Prostate gland (tissue), 2 donors: ENCODE data around the gene RNU4-1. TPM values are rescaled to one million over a fixed set of nuclear protein-coding genes. Genes with fewer than 3 reads are reported as not detected.
"Not testable (repeated sequence)": the region's sequence is repeated elsewhere in the genome, so short reads cannot be mapped to it uniquely, and the experiment has no call there.

Source experiments
- DNase-seq: peaks from one replicate; pipeline ENCODE4 v3.0.0-alpha.2; 2019; ENCODE audit warnings: low spot score
- H3K27ac ChIP-seq, 2 donors: fragments of 200-600 bp; sonication (generic); 2 replicates each; pipeline ENCODE4 v1.5.1; 2017 to 2019
- H3K27me3 ChIP-seq: fragments of 200-600 bp; sonication (generic); replicated peaks from 2 replicates; pipeline ENCODE4 v1.5.1; 2019; ENCODE audit not compliant: insufficient read depth
- H3K36me3 ChIP-seq, 2 donors: fragments of 200-600 bp; sonication (generic); 1 replicate in 1 of 2; 2 replicates in 1 of 2; pipeline versions ENCODE4 v1.5.1 to v1.8.1; 2017 to 2019
- H3K4me1 ChIP-seq: fragments of 200-600 bp; sonication (generic); replicated peaks from 2 replicates; pipeline ENCODE4 v1.5.1; 2019
- H3K4me3 ChIP-seq, 2 donors: fragments of 200-600 bp; sonication (generic); 2 replicates each; pipeline ENCODE4 v1.5.1; 2017 to 2019
- H3K9me3 ChIP-seq: fragments of 200-600 bp; sonication (generic); 2 replicates; pipeline ENCODE4 v1.5.1; 2017
- POLR2A ChIP-seq: fragments of 450-650 bp; IDR thresholded peaks from one replicate; pipeline ENCODE4 v1.6.1; 2016; ENCODE audit warnings: antibody characterized with exemption, mild to moderate bottlenecking
- POLR2AphosphoS5 ChIP-seq: sonication (generic); formaldehyde crosslinking; IDR thresholded peaks from one replicate; pipeline ENCODE4 v1.6.1; 2017; ENCODE audit warnings: antibody characterized with exemption
- WGBS: methylation state at CpG from one replicate; pipeline ENCODE4 v1.1.5; 2018; 5-methylcytosine and 5-hydroxymethylcytosine counted together
- intact Hi-C: fragments of 100-400 bp; cut with DNase I; formaldehyde crosslinking; loops from one replicate; pipeline ENCODE4 v1.14.2; 2022
- total RNA-seq, 2 donors: library from RNA; depleted of rRNA; stranded (reverse); fragments of >200 nt; gene quantifications; one replicate each; pipeline ENCODE4 v1.1.0, GENCODE V29; 2016
- TF ChIP-seq, protein P1 (sequence below), 4 experiments: fragments of 200-600 bp in 2 of 4; fragments of 450-650 bp in 2 of 4; sonication (generic) in 2 of 4; IDR thresholded peaks; 1 replicate in 3 of 4; 2 replicates in 1 of 4; pipeline ENCODE4 v1.5.1; 2016 to 2019; ENCODE audit warnings: antibody characterized with exemption in 4 of 4, mild to moderate bottlenecking in 2 of 4, moderate library complexity in 2 of 4

Gene RNU4-1
- total RNA-seq, 2 donors from 2014 or later, result under 0.01 TPM

DNA sequence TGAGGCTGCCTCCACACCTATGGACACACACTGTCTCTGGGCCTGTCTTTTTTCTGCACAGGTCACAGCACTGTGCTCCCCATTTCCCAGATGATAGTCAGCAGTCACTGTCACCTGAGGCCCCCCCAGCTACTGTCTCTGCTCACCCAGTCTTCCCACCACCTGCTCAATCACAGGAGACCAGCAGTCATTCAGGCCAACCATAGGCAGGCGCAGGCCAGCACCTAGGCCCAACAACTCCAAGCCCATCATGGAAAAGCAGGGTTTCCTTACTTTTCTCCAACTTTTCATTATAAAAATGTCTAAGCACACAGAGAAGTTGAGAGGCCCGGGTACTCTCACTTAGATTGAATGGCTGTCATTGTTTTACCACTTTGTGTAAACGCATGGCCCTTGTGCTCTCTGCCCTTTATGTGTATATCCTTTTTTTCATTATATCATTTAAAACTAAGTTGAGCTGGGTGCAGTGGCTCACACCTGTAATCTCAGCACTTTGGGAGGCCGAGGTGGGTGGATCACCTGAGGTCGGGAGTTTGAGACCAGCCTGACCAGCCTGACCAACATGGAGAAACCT lies 34.6 kb downstream of the RNU4-1 start:
- intact Hi-C loops, result no loop called here
- WGBS, result 79% methylated on average over 5 of the region's 5 CpGs
- Histone ChIP-seq H3K4me3 (no peak overlapping the region), H3K4me1 (peaks cover 18% of the 10 kb centered on the region), H3K9me3 (no peaks in the 10 kb centered on the region), H3K27ac (peak overlapping the region in 1 of 2 donors; percentile 78), H3K36me3 (no peaks in the 10 kb centered on the region), H3K27me3 (no peaks in the 10 kb centered on the region)
- TF ChIP-seq, protein P1, sequence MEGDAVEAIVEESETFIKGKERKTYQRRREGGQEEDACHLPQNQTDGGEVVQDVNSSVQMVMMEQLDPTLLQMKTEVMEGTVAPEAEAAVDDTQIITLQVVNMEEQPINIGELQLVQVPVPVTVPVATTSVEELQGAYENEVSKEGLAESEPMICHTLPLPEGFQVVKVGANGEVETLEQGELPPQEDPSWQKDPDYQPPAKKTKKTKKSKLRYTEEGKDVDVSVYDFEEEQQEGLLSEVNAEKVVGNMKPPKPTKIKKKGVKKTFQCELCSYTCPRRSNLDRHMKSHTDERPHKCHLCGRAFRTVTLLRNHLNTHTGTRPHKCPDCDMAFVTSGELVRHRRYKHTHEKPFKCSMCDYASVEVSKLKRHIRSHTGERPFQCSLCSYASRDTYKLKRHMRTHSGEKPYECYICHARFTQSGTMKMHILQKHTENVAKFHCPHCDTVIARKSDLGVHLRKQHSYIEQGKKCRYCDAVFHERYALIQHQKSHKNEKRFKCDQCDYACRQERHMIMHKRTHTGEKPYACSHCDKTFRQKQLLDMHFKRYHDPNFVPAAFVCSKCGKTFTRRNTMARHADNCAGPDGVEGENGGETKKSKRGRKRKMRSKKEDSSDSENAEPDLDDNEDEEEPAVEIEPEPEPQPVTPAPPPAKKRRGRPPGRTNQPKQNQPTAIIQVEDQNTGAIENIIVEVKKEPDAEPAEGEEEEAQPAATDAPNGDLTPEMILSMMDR (IDR thresholded peaks at IDR 0.05), result no peak
- no peak for DNase-seq

GRCh38 chr12:120257041-120257821 lies 35.8 kb downstream of the RNU4-1 start:
- Histone ChIP-seq H3K36me3 (no peaks in the 10 kb centered on the region), H3K27me3 (no peaks in the 10 kb centered on the region), H3K4me1 (peaks cover 10% of the 10 kb centered on the region), H3K27ac (peak overlapping the region; percentile 76 to 78), H3K4me3 (no peak overlapping the region), H3K9me3 (no peaks in the 10 kb centered on the region)
- WGBS, result 8% methylated on average over 9 of the region's 9 CpGs
- peak; percentile 49 for DNase-seq
- TF ChIP-seq POLR2A (no peak), POLR2AphosphoS5 (peak; percentile 87)
- TF ChIP-seq, protein P1 (IDR thresholded peaks at IDR 0.05), result no peak
- intact Hi-C loops, result no loop called here

DNA sequence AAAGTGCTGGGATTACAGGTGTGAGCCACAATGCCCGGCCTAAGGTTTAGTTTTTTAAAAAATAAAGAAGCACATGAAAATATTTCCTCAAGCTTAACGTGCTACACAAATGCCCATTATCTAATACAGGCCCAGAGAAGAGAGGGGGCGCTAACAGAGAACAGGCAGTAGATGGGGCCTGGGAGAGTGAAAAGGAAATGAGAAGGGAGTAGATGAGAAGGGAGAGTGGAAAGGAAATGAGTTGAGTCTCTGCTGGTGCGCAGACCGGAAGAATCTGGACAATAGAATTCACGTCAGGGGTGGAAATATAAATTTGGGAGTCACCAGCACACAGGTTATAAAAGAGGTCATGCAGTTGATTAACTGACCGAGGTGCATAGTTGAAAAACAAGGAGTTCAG lies 38.2 kb downstream of the RNU4-1 start:
- DNase-seq, result no peak
- H3K9me3 ChIP-seq, result no peaks in the 10 kb centered on the region
- peak overlapping the region in 1 of 2 donors; percentile 39 for H3K27ac ChIP-seq
- peaks cover 5% of the 10 kb centered on the region for H3K4me1 ChIP-seq
- no peak overlapping the region for H3K4me3 ChIP-seq
- WGBS, result 84% methylated on average over 7 of the region's 7 CpGs
- no peaks in the 10 kb centered on the region for H3K36me3 ChIP-seq
- TF ChIP-seq POLR2A, result no peak
- intact Hi-C loops, result no loop called here
- no peaks in the 10 kb centered on the region for H3K27me3 ChIP-seq

DNA sequence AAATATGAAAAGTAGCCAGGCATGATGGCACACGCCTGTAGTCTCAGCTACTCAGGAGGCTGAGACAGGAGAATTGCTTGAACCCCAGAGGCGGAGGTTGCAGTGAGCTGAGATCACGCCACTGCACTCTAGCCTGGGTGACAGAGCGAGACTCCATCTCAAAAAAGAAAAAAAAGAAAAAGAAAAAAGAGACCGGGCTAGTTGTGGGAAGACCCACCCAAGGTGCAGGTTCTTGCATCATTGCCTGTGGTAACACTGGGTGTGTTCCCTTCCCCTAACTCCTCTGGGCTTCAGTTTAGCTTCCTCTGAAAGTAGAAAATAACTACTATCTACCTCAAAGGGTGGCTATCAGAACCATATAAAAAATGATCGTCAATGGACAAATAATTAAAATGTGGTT lies 39.7 kb downstream of the RNU4-1 start:
- H3K4me3 ChIP-seq, H3K27ac ChIP-seq, H3K27me3 ChIP-seq, H3K9me3 ChIP-seq, intact Hi-C loops, DNase-seq, H3K4me1 ChIP-seq, H3K36me3 ChIP-seq: not testable (repeated sequence)
- WGBS, result 71% methylated on average over 6 of the region's 6 CpGs

DNA sequence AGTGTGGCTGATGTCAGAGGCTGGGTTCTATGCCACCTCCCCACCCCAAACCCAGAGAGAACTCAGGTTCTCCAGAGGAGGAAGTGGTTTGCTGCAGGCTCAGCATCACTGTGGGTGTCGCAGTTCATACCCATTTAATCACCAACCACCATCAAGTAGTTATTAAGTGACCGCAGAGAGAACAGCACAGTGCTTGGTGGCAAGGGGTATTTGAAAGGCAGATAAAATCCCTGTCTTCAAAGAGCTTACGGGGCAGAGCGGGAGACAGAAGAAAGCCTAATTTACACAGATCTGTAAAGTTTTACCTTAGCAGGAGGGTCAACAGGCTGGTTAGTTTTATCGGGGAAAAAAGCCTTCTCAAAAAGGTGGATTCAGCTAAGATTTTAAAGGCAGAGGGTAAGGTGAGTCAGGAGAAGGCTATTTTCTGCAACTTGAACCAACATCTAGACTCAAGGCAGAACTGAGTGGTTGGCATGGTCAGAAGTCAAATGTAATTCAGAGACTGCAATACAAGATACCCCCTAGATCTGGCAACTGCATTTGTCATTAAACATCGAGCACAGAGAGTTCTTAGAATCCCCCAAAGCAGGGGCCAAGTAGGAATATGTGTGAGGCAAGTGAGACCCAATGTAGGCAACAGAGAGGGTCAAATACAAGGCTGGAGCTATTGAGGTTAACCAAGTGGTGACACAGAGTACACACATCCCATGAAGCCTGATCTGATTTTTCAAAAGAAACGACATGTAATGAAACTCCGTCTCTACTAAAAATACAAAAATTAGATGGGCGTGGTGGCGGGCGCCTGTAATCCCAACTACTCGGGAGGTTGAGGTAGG lies 40.7 kb downstream of the RNU4-1 start:
- DNase-seq, result no peak
- Histone ChIP-seq H3K36me3 (no peaks in the 10 kb centered on the region), H3K9me3 (no peaks in the 10 kb centered on the region), H3K4me3 (no peak overlapping the region), H3K27me3 (no peaks in the 10 kb centered on the region), H3K4me1 (peaks cover 1% of the 10 kb centered on the region), H3K27ac (no peak overlapping the region)
- intact Hi-C loops, result no loop called here
- 83% methylated on average over 12 of the region's 12 CpGs for WGBS
- TF ChIP-seq POLR2AphosphoS5, result no peak
- TF ChIP-seq, protein P1 (IDR thresholded peaks at IDR 0.05), result no peak
- TF ChIP-seq POLR2A, result no peak

DNA sequence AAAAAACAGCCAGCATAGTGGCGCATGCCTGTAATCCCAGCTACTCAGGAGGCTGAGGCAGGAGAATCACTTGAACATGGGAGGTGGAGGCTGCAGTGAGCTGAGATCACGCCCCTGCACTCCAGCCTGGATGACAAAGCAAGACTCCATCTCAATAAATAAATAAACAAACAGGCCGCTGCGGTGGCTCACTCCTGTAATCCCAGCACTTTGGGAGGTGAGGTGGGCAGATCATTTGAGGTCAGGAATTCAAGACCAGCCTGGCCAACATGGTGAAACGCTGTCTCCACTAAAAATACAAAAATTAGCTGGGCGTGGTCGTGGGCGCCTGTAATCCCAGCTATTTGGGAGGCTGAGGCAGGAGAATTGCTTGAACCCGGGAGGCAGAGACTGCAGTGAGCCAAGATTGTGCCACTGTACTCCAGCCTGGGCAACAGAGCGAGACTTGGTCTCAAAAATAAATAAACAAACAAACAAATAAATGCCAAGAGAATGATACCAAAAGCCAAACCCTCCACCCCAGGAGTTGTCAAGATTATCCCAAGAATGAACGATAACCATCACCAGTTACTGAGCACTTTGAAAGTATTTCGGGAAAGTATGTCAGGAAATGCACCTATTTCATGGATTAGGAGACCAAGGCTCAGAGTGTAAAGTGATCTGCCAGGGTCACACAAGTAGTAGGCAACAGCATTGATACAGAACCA lies 41.5 kb downstream of the RNU4-1 start:
- H3K4me3 ChIP-seq, DNase-seq, intact Hi-C loops, H3K27ac ChIP-seq, H3K4me1 ChIP-seq, H3K36me3 ChIP-seq, H3K9me3 ChIP-seq, H3K27me3 ChIP-seq: not testable (repeated sequence)
- 89% methylated on average over 12 of the region's 12 CpGs for WGBS
